ENCODE data around the gene TEKTIP1. TPM values are rescaled to one million over a fixed set of nuclear protein-coding genes. Genes with fewer than 3 reads are reported as not detected.

The TEKTIP1 gene
- total and polyA plus RNA-seq, 2 donors from 2014 or later, result 1.2 to 9.2 TPM

- FAIRE-seq (no peak), DNase-seq (peak in 1 of 5 donors; percentile 64)
- Histone ChIP-seq H3K27me3 (ENCODE audit: control insufficient read depth, insufficient read depth, low read length) (no peaks in the 10 kb centered on the region), H3K36me3 (ENCODE audit: control insufficient read depth in 2 of 3, insufficient read depth in 3 of 3, low read length in 3 of 3) (peaks cover 0 to 15% (median 6%) of the 10 kb centered on the region in 3 donors), H3K9me3 (ENCODE audit: control insufficient read depth in 2 of 3, insufficient read depth in 1 of 3, low read length in 3 of 3) (no peaks in the 10 kb centered on the region), H3K4me3 (ENCODE audit: low read length in 3 of 3) (no peak overlapping the region), H3K9ac (ENCODE audit: low read length in 3 of 3) (no peak overlapping the region), H3K4me1 (ENCODE audit: control insufficient read depth in 2 of 3, insufficient read depth in 2 of 3, low read depth in 1 of 3, low read length in 3 of 3) (no peaks in the 10 kb centered on the region), H3K27ac (ENCODE audit: low read depth in 2 of 2, low read length in 2 of 2) (no peak overlapping the region)
- no peak for TF ChIP-seq CTCF (IDR thresholded peaks at IDR 0.05; ENCODE audit: borderline replicate concordance, extremely low read depth, insufficient read depth)
- intact Hi-C loops (cut with DNase I), result no loop called here
Observed at GRCh38 chr19:3524078-3524842, 14.7 kb upstream of the TEKTIP1 start.

GRCh38 chr19:3524904-3525451 is 14.0 kb upstream of the TEKTIP1 start:
- no peak for FAIRE-seq
- H3K27me3 ChIP-seq (ENCODE audit: control insufficient read depth, insufficient read depth, low read length), result no peaks in the 10 kb centered on the region
- no peak overlapping the region for H3K4me3 ChIP-seq (ENCODE audit: low read length in 3 of 3)
- intact Hi-C loops (cut with DNase I), result no loop called here
- H3K4me1 ChIP-seq (ENCODE audit: control insufficient read depth in 2 of 3, insufficient read depth in 2 of 3, low read depth in 1 of 3, low read length in 3 of 3), result no peaks in the 10 kb centered on the region
- H3K9ac ChIP-seq (ENCODE audit: low read length in 3 of 3), result no peak overlapping the region
- no peaks in the 10 kb centered on the region for H3K9me3 ChIP-seq (ENCODE audit: control insufficient read depth in 2 of 3, insufficient read depth in 1 of 3, low read length in 3 of 3)
- peaks cover 0 to 9% (median 6%) of the 10 kb centered on the region in 3 donors for H3K36me3 ChIP-seq (ENCODE audit: control insufficient read depth in 2 of 3, insufficient read depth in 3 of 3, low read length in 3 of 3)
- no peak for TF ChIP-seq CTCF (IDR thresholded peaks at IDR 0.05; ENCODE audit: borderline replicate concordance, extremely low read depth, insufficient read depth)
- DNase-seq, result peak in 1 of 5 donors; percentile 65
- no peak overlapping the region for H3K27ac ChIP-seq (ENCODE audit: low read depth in 2 of 2, low read length in 2 of 2)

- intact Hi-C loops (cut with DNase I), result no loop called here
- Histone ChIP-seq H3K4me3 (ENCODE audit: low read length in 3 of 3) (no peak overlapping the region), H3K27me3 (ENCODE audit: control insufficient read depth, insufficient read depth, low read length) (no peaks in the 10 kb centered on the region), H3K4me1 (ENCODE audit: control insufficient read depth in 2 of 3, insufficient read depth in 2 of 3, low read depth in 1 of 3, low read length in 3 of 3) (no peaks in the 10 kb centered on the region), H3K27ac (ENCODE audit: low read depth in 2 of 2, low read length in 2 of 2) (no peak overlapping the region), H3K36me3 (ENCODE audit: control insufficient read depth in 2 of 3, insufficient read depth in 3 of 3, low read length in 3 of 3) (peaks cover 0 to 13% (median 9%) of the 10 kb centered on the region in 3 donors), H3K9me3 (ENCODE audit: control insufficient read depth in 2 of 3, insufficient read depth in 1 of 3, low read length in 3 of 3) (no peaks in the 10 kb centered on the region), H3K9ac (ENCODE audit: low read length in 3 of 3) (no peak overlapping the region)
- DNase-seq (peak in 1 of 5 donors; percentile 59), FAIRE-seq (no peak)
- no peak for TF ChIP-seq CTCF (IDR thresholded peaks at IDR 0.05; ENCODE audit: borderline replicate concordance, extremely low read depth, insufficient read depth)
Observed at GRCh38 chr19:3526507-3527237, 12.3 kb upstream of the TEKTIP1 start.

Data from kidney (tissue), 14 donors.